GM12873 (cell line): ENCODE results near the gene KRTAP10-10.

ENCODE experiments used
- TF ChIP-seq, protein P1 (sequence below): IDR thresholded peaks from 2 replicates; pipeline ENCODE4 v1.5.1; 2012; ENCODE audit warnings: low read depth, mild to moderate bottlenecking, moderate library complexity, low read length, control low read depth; ENCODE audit not compliant: insufficient read depth; ENCODE audit errors: missing control alignments

Gene KRTAP10-10

DNA sequence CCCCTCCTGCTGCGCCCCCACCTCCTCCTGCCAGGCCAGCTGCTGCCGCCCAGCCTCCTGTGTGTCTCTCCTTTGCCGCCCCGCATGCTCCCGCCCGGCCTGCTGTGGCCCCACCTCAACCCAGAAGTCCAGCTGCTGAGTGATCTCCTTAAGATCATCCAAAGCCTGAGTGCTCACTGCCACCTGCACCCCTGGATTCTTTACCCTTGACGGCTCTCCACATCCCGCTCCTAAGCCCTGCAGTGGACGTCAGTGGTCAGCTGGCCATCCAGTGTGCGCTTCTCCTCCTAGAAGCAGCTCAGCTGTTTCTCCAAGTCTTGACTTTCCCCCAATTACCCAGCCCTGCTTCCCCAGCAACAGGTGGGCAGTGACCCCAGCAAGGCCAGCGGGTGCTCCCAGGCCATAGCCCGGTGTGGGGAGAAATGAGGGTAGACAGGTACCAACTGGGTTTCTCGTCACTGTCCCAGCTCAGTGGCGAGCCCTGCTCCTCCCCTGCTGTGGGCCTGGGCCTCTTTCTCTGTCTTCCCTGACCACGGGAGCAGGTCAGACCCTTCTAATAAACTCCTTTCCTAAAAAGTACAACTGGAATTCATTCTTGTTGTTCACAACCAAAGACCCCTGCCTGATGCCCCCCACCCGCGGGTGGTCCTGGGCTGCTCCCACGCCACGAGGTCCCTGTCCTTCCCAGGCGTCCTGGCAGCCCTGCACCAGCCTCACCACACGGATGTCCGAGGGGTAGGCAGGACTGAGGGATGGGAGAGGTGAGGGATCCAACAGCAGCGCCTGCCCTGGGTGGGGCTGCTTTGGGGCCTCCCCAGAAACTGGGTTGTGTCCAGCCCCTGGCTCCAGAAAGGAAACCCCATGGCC, 35.3 kb upstream of the KRTAP10-10 start:
- TF ChIP-seq, protein P1, sequence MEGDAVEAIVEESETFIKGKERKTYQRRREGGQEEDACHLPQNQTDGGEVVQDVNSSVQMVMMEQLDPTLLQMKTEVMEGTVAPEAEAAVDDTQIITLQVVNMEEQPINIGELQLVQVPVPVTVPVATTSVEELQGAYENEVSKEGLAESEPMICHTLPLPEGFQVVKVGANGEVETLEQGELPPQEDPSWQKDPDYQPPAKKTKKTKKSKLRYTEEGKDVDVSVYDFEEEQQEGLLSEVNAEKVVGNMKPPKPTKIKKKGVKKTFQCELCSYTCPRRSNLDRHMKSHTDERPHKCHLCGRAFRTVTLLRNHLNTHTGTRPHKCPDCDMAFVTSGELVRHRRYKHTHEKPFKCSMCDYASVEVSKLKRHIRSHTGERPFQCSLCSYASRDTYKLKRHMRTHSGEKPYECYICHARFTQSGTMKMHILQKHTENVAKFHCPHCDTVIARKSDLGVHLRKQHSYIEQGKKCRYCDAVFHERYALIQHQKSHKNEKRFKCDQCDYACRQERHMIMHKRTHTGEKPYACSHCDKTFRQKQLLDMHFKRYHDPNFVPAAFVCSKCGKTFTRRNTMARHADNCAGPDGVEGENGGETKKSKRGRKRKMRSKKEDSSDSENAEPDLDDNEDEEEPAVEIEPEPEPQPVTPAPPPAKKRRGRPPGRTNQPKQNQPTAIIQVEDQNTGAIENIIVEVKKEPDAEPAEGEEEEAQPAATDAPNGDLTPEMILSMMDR = no peak

- TF ChIP-seq, protein P1 = no peak
These were observed 34.7 kb upstream of the KRTAP10-10 start for GRCh38 chr21:44602463-44602850.

GRCh38 chr21:44603109-44603875, 33.9 kb upstream of the KRTAP10-10 start:
- TF ChIP-seq, protein P1 = no peak

DNA sequence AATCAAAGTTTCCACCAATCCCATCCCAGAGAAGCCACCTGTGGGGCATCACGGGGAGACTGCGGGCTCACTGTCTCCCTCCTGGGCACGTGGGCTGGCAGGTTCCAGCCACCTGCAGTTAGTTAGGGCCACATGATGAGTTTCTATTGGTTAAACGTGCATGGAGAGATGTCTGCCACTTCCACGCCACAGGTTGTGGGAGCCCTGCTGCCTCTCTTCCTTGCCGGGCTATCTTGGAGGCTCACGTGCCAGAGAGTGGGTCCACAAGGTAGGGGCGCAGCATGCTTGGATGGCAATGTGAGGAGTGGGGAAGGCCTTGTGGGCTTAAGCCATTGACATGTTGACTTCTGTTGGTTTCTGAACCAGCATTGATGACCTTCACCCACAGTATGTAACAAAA, 33.2 kb upstream of the KRTAP10-10 start:
- TF ChIP-seq, protein P1 = no peak

DNA sequence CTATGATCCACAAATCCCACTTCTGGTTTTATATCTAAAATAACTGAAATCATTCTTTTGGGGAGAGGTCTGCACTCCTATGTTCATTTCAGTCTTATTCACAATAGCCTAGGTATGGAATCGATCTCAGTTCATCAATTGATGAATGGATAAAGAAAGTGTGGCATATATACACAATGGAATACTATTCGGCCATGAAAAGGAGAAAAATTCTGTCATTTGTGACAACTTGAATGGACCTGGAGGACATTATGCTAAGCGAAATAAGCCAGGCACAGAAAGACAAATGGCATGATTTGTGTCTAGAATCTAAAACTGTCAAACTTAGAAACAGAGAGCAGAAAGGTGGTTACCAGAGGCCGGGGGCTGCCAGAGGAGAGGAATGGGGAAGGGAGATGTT, 30.7 kb upstream of the KRTAP10-10 start:
- TF ChIP-seq, protein P1 = no peak

DNA sequence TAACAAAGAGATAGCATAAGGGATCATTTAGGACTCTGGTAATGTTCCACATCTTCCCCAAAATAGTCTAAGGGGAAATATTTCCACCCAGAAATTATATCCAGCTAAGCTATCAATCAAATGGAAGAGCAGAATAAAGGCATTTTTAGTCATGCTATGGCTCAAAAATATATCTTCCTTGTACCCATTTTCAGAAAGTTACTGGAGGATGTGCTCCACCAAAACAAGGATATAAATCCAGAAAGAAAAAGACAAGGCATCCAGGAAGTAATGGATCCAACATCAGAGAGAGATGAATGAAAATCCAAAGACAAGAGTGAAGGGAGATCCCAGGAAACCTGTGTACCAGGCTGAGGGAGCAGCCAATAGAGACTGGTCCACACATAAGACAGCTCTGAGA, 28.0 kb upstream of the KRTAP10-10 start:
- TF ChIP-seq, protein P1 = no peak

- TF ChIP-seq, protein P1 = no peak
These were observed 25.6 kb upstream of the KRTAP10-10 start for GRCh38 chr21:44611551-44611950.
